ENCODE results near the gene OPTC.
"Not testable (repeated sequence)": the region's sequence is repeated elsewhere in the genome, so short reads cannot be mapped to it uniquely, and the experiment has no call there.

Gene OPTC

DNA sequence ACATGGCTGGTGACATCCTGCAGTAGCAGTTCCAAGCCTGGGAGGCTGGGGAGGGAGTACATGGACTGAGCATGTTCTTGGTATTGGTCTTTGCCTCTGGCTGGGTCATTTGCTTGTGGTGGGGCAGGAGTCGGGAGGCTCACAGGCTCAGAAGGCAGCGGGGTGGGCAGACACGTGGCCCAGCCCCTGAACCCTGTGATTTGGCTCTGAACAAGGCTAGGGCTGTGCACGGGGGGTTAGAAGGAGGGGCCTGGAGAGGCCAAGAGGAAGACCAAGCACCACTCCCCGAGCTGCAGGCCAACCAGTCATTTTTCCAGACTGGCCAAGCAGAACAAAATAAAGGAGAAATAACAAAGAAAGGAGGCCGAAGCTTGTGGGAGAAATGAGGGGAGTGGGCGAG lies 28.0 kb upstream of the OPTC start:
- DNase-seq: no peak

GRCh38 chr1:203466906-203467549 lies 26.9 kb upstream of the OPTC start:
- DNase-seq: not testable (repeated sequence)

DNA sequence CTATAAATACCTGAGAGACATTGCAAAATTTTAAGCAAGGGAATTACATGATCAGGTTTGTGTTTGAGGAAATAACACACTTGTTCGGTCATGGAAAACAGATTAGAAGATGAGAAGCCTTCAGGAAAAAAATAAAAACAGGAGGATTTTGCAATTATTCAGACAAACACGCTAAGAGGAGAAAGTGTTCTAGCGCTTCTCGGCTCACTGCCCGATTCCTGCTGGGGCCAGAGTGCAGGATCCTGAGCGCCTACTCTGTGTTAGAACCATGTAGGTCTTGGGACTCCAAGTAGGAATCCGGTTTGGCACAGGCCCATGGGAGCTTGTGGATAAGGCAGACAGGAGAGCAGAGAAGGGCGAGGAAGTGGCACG lies 26.4 kb upstream of the OPTC start:
- no peak for DNase-seq

- DNase-seq: no peak
Measured at GRCh38 chr1:203468326-203468725, 25.6 kb upstream of the OPTC start.

DNA sequence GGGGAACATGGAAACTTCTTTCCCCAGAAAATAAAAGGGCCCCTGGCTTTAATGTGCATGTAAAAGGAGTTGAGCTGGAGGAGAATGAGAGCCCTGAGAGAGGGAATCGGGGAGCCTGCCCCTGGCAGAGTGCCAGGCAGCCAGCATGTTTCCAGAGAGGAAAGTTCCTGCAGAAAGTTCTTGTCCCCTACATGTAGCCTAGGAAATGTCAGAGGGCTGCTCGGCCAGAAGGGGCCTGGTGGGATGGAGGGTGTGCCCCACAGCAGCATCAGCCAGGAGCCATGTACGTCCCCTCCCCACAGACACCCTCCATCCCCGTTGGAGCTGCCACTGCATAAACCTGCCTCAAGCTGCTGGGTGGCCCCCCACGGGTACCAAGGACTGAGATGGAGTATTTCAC lies 23.7 kb upstream of the OPTC start:
- no peak for DNase-seq

- no peak for DNase-seq
Measured at GRCh38 chr1:203471841-203472240, 22.1 kb upstream of the OPTC start.

DNA sequence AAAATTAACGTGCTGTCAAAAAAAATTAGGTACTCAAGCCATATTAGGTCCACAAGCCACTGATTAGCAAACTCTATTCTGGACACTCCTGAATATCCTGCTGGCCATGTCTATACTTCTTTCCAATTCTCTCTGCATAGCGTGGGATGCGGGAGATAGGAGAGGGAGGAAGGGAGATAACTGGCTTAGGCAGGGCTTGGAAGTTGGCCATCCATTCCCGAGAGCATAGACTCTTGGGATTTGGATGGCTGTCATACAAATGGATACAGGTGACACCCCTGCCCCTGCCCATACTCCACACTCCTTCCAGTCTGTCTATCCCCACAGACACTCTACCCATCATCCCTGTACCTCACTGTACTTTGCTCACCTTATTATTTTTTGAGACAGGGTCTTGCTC lies 20.7 kb upstream of the OPTC start:
- DNase-seq: no peak

DNA sequence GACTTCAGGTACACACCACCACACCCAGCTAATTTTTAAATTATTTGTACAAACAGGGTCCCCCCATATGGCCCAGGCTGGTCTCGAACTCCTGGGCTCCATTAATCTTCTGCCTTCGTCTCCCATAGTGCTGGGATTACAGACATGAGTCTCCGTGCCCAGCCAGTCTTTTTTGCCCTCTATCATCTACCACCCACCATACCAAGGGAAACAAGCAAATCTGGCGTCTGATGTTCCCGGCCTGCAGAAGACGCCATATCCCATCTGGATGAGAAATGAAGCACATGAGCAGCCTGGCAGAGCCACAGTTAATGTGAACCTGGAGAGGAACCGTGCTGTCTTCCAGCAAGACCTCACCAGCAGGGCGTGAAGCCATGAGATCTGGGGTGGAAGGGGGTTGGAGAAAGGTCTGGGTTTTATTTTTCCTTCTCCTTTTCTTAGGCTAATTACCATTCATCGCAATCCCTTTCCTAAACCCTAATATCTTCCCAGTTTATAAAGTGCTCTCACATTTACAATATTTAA lies 20.1 kb upstream of the OPTC start:
- no peak for DNase-seq

DNA sequence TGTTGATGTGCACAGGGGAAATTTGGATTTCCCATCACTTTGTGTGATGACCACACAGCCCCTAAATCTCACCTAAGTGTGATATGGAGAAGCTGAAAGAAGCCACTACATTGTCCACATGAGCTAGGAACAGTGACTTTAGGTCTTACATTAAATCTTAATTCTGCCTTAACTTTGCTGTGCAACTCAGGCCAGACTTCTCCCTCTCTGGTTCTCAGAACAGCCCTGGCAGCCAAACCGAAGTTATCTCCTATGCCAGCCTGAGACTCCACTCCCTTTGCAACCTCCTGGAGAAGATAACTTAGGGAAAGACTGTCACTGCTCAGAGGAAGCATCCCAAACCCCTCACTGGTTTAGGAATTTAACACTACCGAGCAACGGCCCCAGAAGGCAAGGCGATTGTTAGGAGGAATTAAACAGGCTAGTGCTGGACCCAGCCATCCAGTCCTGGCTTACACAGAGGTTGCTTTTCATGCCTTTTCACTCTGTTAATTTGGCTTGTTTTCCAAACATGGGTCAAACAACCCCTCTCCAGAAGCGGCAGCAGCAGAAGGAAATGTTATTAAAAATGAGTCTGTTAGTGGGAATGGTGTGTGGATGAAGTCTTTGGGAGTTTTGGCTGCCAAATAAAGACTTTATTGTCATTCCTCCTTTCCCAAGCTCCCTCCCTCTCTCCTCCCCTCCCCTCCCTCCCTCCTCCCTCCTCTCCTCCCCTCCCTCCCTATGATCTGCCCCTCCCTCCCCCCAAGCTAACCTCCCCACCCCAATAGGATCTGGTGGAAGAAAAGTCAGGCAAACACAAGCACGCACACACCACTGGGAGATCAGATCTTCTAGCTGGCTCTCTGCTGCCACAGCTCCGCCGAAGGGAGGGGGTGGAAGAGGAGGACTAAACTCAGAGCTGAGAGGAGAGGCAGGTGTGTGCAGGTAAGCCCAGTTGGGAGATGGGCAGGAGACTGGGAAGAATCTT lies 18.7 kb upstream of the OPTC start, which contains the start of gene PRELP:
Gene PRELP, plus strand, starts transcription at position 795 of the 970 bp plus-strand sequence. CDS start 7,379 bp downstream, outside the sequence.
- no peak for DNase-seq

DNA sequence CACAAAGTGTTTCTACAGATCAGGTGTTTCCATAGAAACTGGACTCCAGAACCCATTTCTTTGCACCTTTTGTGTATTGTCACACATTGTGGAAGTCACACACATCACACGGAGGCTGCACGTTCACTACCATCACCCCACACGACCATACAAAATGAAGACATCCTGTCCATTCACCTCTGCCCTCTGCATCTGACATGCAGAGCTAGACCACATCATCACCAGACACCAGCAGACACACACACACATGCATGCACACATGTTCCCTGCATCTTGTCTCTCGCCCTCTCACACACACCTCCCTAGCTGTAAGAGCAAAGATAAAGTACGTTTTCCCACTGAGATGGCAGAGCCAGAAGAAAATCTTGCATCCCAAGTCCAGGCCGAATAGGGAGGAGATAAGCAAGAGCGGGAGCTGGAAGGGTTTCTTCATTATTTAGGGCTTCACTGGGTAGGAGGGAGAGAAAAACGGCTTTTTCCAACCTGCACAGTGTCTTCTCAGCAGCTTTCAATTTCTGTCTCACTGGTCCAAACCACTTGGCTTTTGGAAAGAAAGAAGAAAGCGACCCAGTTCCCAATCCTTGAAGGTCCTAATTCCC lies 17.6 kb upstream of the OPTC start:
- no peak for DNase-seq

DNA sequence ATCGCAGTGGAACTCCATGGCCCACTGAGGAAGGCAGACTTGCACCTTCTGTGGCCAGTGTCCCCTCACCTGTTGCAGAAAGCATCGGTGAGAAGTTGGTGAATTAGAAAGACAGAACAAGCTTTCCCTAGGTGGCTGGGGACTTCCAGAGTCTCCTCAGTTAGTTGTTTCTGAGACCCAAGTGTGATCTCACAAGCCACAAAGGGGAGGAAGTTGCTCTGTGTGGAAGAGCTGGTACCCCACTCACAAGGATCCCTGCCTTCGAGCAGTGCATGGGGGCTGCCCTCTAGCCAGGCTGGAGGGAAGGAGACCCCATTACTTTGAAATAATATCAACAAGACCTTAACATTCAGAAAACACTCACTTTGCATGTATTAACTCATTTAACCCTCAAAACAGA lies 16.2 kb upstream of the OPTC start:
- DNase-seq: no peak

GRCh38 chr1:203478231-203478630 lies 15.7 kb upstream of the OPTC start:
- DNase-seq: no peak

GRCh38 chr1:203478986-203479385 lies 15.0 kb upstream of the OPTC start:
- DNase-seq: no peak

DNA sequence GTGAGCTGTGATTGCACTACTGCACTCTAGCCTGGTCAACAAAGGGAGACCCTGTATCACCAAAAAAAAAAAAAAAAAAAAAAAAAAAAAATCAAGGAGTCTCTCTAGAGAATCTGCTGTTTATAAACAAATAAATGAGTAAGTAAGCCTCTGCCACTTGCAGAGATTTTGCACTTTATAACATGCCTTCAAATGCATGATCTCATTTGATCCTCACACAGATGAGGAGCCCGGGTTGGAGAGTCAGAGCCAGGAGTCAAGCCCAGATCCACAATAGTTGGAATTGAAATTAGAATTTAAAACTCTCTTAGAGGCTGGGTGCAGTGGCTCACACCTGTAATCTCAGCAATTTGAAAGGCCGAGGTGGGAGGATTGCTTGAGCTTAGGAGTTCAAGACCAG lies 14.3 kb upstream of the OPTC start:
- DNase-seq: no peak

- DNase-seq: no peak
Measured at GRCh38 chr1:203480084-203480483, 13.9 kb upstream of the OPTC start.

DNA sequence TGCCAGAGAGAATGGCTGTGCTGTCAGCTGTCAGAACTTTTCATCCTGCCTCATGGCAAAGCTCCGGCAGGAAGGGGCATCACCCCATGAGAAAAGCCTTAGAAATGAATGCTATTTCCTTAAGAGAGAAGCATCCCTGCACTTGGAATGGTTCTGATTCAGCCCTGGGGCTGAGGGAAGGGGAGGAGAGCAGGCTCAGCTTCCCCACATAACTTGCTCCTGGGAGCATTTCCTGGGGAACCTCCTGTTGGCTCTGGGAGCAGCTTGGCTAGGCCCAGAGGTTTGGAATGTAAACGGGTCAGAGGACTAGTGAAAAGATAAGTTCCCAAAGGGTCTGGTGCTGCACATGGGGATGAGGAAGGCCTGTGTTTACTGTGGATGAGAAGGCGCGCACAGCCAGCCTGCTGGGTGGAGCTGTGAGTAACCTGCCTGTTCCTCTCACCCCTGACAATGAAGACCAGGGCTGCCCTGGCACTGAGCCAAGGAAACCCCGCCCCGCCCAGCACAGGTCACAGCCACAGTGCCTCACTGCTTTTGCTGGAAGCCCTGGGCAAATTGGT lies 13.3 kb upstream of the OPTC start:
- peak; percentile 58 for DNase-seq

DNA sequence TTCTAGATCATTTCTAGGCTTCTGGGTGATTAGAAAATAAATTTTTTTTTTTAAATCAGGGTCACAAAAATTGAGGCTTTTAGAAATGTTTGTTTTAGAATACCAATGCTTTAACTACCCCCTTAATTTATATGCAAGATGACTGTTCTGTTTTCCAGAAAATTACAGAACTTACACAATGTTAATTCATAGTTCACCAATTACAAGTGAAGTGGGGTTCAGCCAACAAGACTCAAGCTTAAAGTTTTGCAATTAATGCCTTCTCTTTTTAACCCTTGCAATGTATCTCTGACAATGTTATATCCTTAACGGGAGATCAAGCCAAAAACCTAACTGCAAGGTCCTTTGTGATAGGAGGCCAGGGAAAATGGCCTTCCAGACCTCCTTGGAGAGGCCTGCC lies 12.8 kb upstream of the OPTC start:
- no peak for DNase-seq

DNA sequence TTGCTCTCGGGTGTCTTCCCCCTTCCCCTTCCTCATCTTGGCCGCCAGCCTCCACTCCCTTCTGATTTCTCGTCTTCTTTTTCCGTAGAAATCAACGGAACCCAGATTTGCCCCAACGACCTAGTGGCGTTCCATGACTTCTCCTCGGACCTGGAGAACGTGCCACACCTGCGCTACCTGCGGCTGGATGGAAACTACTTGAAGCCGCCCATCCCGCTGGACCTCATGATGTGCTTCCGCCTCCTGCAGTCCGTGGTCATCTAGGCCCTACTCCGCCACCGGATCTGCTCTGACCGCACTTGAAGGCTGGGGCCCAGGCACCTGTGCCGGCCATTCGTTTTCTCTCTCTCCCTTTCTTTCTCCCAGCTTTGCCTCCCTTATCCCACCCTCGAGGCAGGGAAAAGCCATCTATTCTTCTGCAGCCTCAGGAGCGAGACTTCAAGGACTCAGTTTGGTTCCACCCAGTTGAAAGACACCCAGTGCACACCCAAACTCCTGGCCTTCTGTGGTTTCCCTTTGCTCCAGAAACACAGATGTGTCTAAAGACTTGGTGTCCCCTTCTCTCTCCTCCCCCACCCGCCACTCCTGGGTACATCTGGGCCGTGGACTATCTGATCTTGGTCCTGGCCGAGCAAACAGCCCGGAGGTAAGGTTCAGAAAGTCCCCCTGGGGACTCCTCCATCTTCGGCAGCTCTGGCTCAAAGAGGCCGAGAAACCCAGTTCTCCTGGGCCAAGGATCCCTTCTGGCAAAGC lies 7.2 kb upstream of the OPTC start:
- DNase-seq: no peak

- no peak for DNase-seq
Measured at GRCh38 chr1:203488539-203488938, 5.4 kb upstream of the OPTC start.

- no peak for DNase-seq
Measured at GRCh38 chr1:203490607-203491006, 3.3 kb upstream of the OPTC start.

GRCh38 chr1:203491664-203492063 lies 2.3 kb upstream of the OPTC start:
- no peak for DNase-seq

DNA sequence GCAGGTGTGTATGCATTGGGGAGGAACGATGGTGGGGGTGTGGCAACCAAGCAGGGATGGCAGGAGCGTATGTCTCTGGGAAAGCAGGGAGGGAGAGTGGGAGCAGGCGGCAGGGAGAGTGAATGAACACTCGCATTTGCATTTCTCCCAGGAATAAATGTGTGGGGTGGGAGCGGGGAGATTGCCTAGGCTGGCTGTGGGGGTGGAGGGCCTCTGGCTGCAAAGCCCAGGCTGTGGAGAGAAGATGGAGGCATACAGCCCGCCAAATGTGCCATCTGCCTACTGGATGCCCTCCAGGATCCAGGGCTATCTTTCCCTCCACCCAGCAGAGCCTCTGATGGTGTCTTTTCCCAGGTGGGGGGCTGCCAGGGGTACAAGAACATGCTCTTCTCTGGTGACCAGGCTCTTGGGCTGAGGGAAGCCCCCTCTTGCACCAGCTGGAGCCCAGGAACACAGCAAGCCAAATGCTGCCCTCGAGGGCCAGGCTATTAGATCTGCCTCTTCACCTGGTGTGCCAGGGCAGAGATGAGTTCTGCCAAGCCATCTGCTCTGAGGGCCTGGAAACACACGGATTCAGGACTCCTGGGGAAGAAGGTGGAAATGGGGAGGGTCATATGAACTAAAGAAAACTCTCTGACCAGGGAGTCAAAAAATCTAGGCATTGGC lies 1.7 kb upstream of the OPTC start:
- no peak for DNase-seq
